Measurements from ENCODE around the gene BTG1. TPM values are rescaled to one million over a fixed set of nuclear protein-coding genes. Genes with fewer than 3 reads are reported as not detected.

The BTG1 gene
- total and polyA plus RNA-seq, 10 donors = 122 to 358 (median 238) TPM

Small RNAs within 50 kb of the gene (small RNA-seq; reads per million reads assigned to genes)
- 0 reads per million in 4 donors for gene RF00019
